ENCODE measurements around the gene POLDIP2.
"Not testable (repeated sequence)": the region's sequence is repeated elsewhere in the genome, so short reads cannot be mapped to it uniquely, and the experiment has no call there.

POLDIP2 gene

GRCh38 chr17:28364665-28365363, 7.5 kb upstream of the POLDIP2 start, which contains the start of gene SEBOX:
SEBOX (minus strand) TSS chr17:28365199; CDS start chr17:28365151, 48 bp downstream.
- no peak for DNase-seq (ENCODE audit: low spot score)

- DNase-seq (ENCODE audit: low spot score): no peak
Measured at GRCh38 chr17:28363776-28364650, 6.7 kb upstream of the POLDIP2 start.

- no peak for DNase-seq (ENCODE audit: low spot score)
Measured at GRCh38 chr17:28363186-28363585, 5.9 kb upstream of the POLDIP2 start.

- no peak for DNase-seq (ENCODE audit: low spot score)
Measured at GRCh38 chr17:28357901-28358197, 522 bp upstream of the POLDIP2 start.

- DNase-seq (ENCODE audit: low spot score): no peak
Measured at GRCh38 chr17:28350271-28350670, 7.1 kb downstream of the POLDIP2 start.

- no peak for DNase-seq (ENCODE audit: low spot score)
Measured at GRCh38 chr17:28348979-28349378, 8.3 kb downstream of the POLDIP2 start.

- peak; percentile 96 for DNase-seq (ENCODE audit: low spot score)
Measured at GRCh38 chr17:28347261-28347891, 10.0 kb downstream of the POLDIP2 start.

- DNase-seq (ENCODE audit: low spot score): no peak
Measured at GRCh38 chr17:28346746-28347246, 10.5 kb downstream of the POLDIP2 start.

- no peak for DNase-seq (ENCODE audit: low spot score)
Measured at GRCh38 chr17:28346199-28346580, 11.1 kb downstream of the POLDIP2 start.

GRCh38 chr17:28345419-28346198, 11.7 kb downstream of the POLDIP2 start:
- peak; percentile 66 for DNase-seq (ENCODE audit: low spot score)

- DNase-seq (ENCODE audit: low spot score): no peak
Measured at GRCh38 chr17:28344435-28344901, 12.9 kb downstream of the POLDIP2 start.

GRCh38 chr17:28344011-28344410, 13.3 kb downstream of the POLDIP2 start:
- no peak for DNase-seq (ENCODE audit: low spot score)

- peak; percentile 76 for DNase-seq (ENCODE audit: low spot score)
Measured at GRCh38 chr17:28343491-28343932, 13.8 kb downstream of the POLDIP2 start.

GRCh38 chr17:28342313-28342712, 15.0 kb downstream of the POLDIP2 start:
- no peak for DNase-seq (ENCODE audit: low spot score)

GRCh38 chr17:28341516-28341915, 15.8 kb downstream of the POLDIP2 start:
- DNase-seq (ENCODE audit: low spot score): no peak

GRCh38 chr17:28340374-28340773, 17.0 kb downstream of the POLDIP2 start:
- no peak for DNase-seq (ENCODE audit: low spot score)

GRCh38 chr17:28339431-28339830, 17.9 kb downstream of the POLDIP2 start:
- DNase-seq (ENCODE audit: low spot score): no peak

- DNase-seq (ENCODE audit: low spot score): not testable (repeated sequence)
Measured at GRCh38 chr17:28338769-28339212, 18.5 kb downstream of the POLDIP2 start.

- peak; percentile 71 for DNase-seq (ENCODE audit: low spot score)
Measured at GRCh38 chr17:28338056-28338768, 19.1 kb downstream of the POLDIP2 start.

- peak; percentile 95 for DNase-seq (ENCODE audit: low spot score)
Measured at GRCh38 chr17:28335959-28336871, 21.1 kb downstream of the POLDIP2 start.

Data from kidney tubule cell (primary cell).